ENCODE results near the gene SCN7A. TPM values are rescaled to one million over a fixed set of nuclear protein-coding genes. Genes with fewer than 3 reads are reported as not detected.
"Not testable (repeated sequence)": the region's sequence is repeated elsewhere in the genome, so short reads cannot be mapped to it uniquely, and the experiment has no call there.

SCN7A gene
- total RNA-seq, 1 donor = under 0.01 TPM

DNA sequence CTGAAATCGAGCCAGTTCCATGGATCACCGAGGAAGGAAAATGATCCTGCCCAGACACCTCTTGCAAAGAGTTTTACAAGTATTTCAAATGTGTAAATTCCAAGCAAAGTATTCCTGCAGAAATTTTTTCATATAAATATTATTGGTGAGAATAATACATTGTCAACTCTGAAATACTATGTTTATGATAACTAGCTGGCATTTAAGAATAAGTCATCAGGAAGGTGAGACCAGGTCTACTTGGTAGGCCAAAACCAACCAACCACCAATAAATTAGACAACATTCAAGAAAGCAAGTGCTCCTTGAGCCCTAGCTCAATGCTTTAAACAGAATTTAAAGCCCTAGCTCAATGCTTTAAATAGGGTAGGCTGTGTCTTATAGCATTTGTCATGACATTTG, 21.7 kb downstream of the SCN7A start:
- H3K9me3 ChIP-seq (ENCODE audit: low read depth, low read length) = no peaks in the 10 kb centered on the region
- no peak overlapping the region for H3K4me3 ChIP-seq (ENCODE audit: low read length)
- H3K27me3 ChIP-seq (ENCODE audit: insufficient read depth, low read length) = no peaks in the 10 kb centered on the region
- H3K4me1 ChIP-seq (ENCODE audit: insufficient read depth, low read length) = peaks cover 3% of the 10 kb centered on the region

DNA sequence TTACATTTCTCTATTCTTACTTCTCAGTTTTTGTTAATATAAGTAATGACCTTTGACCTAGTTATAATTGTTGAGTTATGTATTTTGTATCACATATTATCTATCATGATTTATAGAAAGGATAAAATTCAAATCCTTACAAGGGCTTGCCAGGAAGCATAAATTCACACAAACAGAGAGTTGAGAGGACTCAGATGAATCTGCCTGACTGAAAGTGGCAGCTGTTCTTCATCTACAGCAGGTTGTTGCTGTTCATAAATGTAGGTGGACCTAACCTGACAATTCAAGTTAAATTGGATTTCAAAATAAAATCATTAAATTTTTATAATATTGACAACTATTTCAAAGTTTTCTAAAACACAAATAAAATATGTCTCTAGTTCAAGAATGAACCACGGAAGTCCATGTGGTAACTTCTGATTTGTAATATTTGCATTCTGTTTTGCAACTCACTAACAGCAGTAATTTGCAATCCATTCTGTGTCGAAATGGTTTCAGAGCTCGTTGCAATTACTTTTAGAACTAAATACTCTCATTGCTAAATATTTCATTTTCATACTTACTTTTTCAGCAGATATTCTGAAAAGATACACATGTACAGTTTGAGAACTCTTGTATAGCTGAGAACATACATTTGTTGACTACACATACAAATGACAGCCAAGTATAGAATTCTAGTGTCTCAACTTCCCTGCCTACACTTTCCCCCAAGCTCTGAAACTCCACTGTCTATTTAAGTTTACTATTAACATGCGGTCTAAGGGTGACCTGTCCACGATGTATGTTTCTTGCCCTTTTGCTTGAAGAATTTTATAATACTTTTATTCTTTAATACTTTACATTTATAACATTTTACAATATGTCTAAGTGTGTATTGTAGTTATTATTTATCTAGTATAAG, 25.7 kb downstream of the SCN7A start:
- H3K27me3 ChIP-seq (ENCODE audit: insufficient read depth, low read length) = no peaks in the 10 kb centered on the region
- H3K4me1 ChIP-seq (ENCODE audit: insufficient read depth, low read length) = peaks cover 3% of the 10 kb centered on the region
- no peaks in the 10 kb centered on the region for H3K9me3 ChIP-seq (ENCODE audit: low read depth, low read length)
- no peak overlapping the region for H3K4me3 ChIP-seq (ENCODE audit: low read length)

DNA sequence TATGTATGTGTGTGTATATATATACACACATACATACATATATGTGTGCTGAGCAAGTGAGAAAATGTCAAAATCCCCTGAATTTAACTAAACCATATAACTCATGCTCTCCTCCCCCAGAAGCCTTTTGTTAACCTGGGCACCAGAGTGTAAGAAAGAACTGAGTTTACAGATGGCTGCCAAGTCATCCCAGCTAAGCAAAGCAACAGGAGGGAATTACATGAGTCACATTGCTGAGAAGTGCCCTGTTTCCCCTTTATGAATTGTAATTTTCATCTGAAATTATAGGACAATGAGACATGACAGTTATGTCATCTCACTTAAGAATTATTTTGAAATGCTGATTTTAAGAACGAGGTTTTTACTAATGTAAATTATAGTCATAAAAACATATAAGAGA, 29.9 kb downstream of the SCN7A start:
- Histone ChIP-seq H3K9me3 (ENCODE audit: low read depth, low read length) (no peaks in the 10 kb centered on the region), H3K4me1 (ENCODE audit: insufficient read depth, low read length) (no peaks in the 10 kb centered on the region), H3K27me3 (ENCODE audit: insufficient read depth, low read length) (no peaks in the 10 kb centered on the region), H3K4me3 (ENCODE audit: low read length) (no peak overlapping the region)

DNA sequence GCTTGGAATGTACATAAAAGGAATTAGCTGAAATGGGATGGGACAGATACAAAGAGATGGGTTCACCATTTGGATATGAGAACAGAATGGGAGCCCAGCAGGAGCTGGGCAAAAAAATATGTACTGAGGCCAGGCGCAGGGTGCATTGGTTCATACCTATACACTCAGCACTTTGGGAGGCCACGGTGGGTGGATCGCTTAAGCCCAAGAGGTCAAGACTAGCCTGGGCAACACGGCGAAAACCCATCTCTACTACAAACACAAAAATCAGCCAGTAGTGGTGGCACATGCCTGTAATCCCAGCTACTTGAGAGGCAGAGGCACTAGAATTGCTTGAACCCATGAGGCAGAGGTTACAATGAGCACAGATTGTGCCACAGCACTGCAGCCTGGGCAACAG, 30.4 kb downstream of the SCN7A start:
- no peak overlapping the region for H3K4me3 ChIP-seq (ENCODE audit: low read length)
- no peaks in the 10 kb centered on the region for H3K4me1 ChIP-seq (ENCODE audit: insufficient read depth, low read length)
- no peaks in the 10 kb centered on the region for H3K9me3 ChIP-seq (ENCODE audit: low read depth, low read length)
- H3K27me3 ChIP-seq (ENCODE audit: insufficient read depth, low read length) = no peaks in the 10 kb centered on the region

DNA sequence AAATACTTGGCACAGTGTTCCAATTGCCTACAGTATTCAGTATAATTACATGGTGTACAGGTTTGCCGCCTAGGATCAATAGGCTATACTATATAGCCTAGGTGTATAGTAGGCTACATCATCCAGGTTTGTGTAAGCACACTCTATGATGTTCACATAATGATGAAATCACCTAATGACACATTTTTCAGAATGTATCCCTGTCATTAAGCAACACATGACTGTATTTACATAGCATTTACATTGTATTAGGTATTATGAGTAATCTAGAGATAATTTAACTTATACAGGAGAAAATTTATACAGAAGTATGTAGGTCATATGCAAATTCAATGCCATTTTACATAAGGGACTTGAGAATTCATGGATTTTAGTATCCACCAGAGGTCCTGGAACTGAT, 35.4 kb downstream of the SCN7A start:
- H3K27me3 ChIP-seq (ENCODE audit: insufficient read depth, low read length) = no peaks in the 10 kb centered on the region
- H3K4me1 ChIP-seq (ENCODE audit: insufficient read depth, low read length) = no peaks in the 10 kb centered on the region
- H3K4me3 ChIP-seq (ENCODE audit: low read length) = no peak overlapping the region
- H3K9me3 ChIP-seq (ENCODE audit: low read depth, low read length) = no peaks in the 10 kb centered on the region

DNA sequence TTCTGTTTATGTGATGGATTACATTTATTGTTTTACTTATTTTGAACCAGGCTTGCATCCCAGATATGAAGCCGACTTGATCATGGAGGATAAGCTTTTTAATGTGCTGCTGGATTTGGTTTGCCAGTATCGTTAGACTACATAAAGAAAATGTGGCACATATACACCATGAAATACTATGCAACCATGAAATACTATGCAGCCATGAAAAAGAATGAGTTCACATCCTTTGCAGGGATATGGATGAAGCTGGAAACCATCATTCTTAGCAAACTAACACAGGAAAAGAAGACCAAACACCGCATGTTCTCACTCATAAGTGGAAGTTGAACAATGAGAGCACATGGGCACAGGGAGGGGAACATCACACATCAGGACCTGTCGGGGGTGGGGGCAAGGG, 38.2 kb downstream of the SCN7A start:
- H3K27me3 ChIP-seq (ENCODE audit: insufficient read depth, low read length); H3K4me1 ChIP-seq (ENCODE audit: insufficient read depth, low read length); H3K9me3 ChIP-seq (ENCODE audit: low read depth, low read length); H3K4me3 ChIP-seq (ENCODE audit: low read length): not testable (repeated sequence)

DNA sequence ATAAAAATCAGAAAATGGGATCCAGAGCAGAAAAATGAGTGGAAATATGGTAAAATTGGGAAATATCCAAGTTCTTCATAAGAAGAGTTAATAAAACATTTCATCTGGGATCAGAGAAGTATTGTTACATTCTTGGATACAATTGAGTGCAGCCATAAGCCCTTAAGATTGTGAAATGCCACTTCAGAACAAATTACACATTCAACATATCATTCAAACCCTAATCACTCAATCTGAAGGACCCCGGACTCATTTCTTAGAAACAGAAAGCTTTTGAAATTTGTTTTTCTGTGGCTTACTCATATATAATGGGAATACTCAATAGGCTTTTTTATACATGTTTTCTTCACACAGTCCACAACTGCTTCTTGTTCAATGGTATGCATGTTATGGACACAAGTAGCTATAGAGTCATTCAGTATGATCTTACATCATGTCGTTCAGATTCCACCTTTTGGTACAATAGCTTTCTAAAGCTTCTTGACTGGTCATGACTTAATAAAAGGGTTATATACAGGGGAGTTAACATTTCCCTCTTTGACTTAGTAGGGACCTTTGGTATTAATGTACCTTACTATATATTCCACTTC, 39.9 kb downstream of the SCN7A start:
- Histone ChIP-seq H3K4me3 (ENCODE audit: low read length) (no peak overlapping the region), H3K27me3 (ENCODE audit: insufficient read depth, low read length) (no peaks in the 10 kb centered on the region), H3K9me3 (ENCODE audit: low read depth, low read length) (no peaks in the 10 kb centered on the region), H3K4me1 (ENCODE audit: insufficient read depth, low read length) (no peaks in the 10 kb centered on the region)

DNA sequence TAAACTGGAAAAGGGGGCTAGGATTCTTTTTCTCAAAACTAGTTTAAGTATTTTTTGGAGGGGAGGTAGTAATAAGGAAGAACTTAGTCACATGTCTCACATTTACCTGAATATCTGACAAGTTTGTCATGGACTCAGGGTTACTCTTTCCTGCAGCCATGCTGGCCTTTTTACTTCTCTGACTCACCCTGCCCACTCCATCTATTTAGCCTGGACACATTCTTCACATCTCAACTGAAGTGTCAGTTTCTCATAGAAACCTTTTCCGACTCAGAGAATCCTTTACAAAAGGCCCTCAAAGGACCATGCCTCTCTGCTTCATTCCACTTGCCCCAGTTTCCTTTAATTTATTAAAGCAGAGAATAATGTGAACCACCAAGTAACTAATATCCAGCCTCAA, 42.6 kb downstream of the SCN7A start:
- Histone ChIP-seq H3K4me1 (ENCODE audit: insufficient read depth, low read length) (no peaks in the 10 kb centered on the region), H3K9me3 (ENCODE audit: low read depth, low read length) (no peaks in the 10 kb centered on the region), H3K27me3 (ENCODE audit: insufficient read depth, low read length) (no peaks in the 10 kb centered on the region), H3K4me3 (ENCODE audit: low read length) (no peak overlapping the region)

DNA sequence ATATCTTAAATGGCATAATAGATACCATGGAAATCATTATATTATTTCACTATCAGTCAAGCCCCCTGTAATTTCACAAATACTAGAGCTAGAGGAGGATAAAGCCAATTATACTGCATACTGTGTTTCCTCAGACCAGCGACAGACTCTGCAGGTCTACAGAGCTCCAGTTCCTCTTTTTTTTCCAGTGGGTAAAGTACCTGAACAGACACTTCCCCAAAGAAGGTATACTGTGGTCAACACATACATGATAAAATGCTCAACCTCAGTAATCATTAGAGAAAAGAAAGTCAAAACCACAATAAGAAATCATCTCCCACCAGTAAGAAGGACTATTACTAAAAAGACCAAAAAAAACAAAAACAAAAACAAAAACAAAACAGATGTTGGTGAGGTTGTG, 44.6 kb downstream of the SCN7A start:
- H3K9me3 ChIP-seq (ENCODE audit: low read depth, low read length) = no peaks in the 10 kb centered on the region
- H3K4me3 ChIP-seq (ENCODE audit: low read length) = no peak overlapping the region

DNA sequence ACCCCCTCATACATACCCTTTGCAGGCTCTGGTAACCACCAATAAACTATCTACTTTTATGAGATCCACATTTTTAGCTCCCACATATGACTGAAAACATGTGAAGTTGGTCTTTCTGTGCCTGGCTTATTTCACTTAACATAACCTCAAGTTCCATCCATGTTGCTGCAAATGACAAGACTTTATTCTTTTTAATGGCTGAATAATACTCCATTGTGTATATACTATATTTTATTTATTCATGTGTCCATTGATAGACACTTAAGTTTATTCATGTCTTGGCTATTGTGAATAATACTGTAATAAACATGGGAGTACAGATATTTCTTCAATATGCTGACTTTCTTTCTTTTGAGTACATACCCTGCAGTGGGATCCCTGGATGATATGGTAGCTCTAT, 45.9 kb downstream of the SCN7A start:
- Histone ChIP-seq H3K27me3 (ENCODE audit: insufficient read depth, low read length) (no peaks in the 10 kb centered on the region), H3K9me3 (ENCODE audit: low read depth, low read length) (no peaks in the 10 kb centered on the region), H3K4me1 (ENCODE audit: insufficient read depth, low read length) (no peaks in the 10 kb centered on the region), H3K4me3 (ENCODE audit: low read length) (no peak overlapping the region)

More for the DNA sequence above, 44.6 kb downstream of the SCN7A start:
- Histone ChIP-seq H3K27me3 (ENCODE audit: insufficient read depth, low read length) (no peaks in the 10 kb centered on the region), H3K4me1 (ENCODE audit: insufficient read depth, low read length) (no peaks in the 10 kb centered on the region)

DNA sequence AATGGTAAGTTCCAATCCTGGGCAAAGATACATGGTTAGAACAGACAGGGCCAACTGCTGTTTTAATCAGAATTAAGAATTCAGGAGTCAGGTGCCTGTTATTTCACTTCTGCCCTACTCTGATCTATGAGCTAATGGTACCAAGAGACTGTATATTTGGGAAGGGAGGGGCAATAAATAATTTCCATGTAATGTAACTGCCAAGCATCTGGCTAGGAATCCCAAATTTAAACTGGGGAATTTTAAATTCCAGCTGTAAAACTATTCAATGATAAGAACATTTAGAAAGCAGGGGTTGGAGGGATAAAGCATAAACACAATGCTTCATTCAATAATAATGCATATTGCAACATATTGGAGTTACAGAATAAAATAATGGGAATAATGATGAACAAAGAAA, 49.7 kb downstream of the SCN7A start:
- Histone ChIP-seq H3K4me3 (ENCODE audit: low read length) (no peak overlapping the region), H3K4me1 (ENCODE audit: insufficient read depth, low read length) (no peaks in the 10 kb centered on the region), H3K9me3 (ENCODE audit: low read depth, low read length) (no peaks in the 10 kb centered on the region), H3K27me3 (ENCODE audit: insufficient read depth, low read length) (no peaks in the 10 kb centered on the region)

DNA sequence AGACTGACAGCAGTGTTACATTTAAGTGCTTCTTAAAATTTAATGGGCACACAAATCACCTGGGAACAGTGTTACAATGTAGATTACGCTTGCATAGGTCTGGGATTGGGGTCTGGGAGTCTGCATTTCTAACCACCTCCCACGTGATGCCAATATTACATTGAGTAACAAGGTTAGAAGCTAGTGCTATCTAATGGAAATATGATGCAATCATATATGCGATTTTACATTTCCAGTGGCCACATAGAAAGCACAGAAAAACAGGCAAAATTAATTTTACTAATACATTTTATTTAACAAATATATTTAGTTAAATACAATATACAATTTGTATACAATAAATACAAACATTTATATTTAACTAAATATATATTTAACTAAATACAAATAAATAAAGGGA, 53.7 kb downstream of the SCN7A start:
- no peak overlapping the region for H3K4me3 ChIP-seq (ENCODE audit: low read length)
- no peaks in the 10 kb centered on the region for H3K27me3 ChIP-seq (ENCODE audit: insufficient read depth, low read length)
- H3K4me1 ChIP-seq (ENCODE audit: insufficient read depth, low read length) = no peaks in the 10 kb centered on the region
- H3K9me3 ChIP-seq (ENCODE audit: low read depth, low read length) = no peaks in the 10 kb centered on the region

DNA sequence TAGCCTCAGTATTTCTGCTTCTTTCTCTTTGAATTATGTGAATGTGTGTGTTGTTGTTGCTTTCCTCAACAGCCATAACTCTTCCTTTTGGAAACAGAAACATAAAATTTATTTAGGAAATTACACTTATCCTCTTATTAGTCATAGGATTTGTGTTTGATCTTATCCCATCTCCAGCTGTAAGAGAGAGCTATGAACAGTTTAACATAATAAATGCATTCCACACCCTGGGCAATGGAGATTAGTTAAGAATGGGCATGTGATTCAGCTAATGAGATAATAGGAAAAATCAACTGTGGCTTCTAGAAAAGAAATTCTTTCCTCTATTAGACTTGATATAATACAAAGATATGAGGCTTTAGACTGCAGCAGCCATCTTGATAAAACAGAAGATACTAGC, 55.0 kb downstream of the SCN7A start:
- Histone ChIP-seq H3K9me3 (ENCODE audit: low read depth, low read length) (no peaks in the 10 kb centered on the region), H3K4me3 (ENCODE audit: low read length) (no peak overlapping the region), H3K27me3 (ENCODE audit: insufficient read depth, low read length) (no peaks in the 10 kb centered on the region), H3K4me1 (ENCODE audit: insufficient read depth, low read length) (no peaks in the 10 kb centered on the region)

DNA sequence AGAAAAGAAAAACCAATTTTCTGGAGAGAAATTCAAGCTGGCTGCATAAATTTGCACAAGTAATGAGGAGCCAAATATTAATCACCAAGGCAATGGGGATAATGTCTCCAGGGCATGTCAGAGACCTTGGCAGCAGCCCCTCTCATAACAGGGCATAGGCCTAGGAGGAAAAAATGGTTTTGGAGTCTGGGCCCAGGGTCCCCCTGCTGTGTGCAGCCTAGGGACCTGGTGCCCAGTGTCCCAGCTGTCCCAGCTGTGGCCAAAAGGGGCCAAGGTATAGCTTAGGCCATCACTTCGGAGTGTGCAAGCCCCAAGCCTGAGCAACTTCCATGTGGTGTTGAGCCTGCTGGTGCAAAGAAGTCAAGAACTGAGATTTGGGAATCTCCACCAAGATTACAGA, 57.1 kb downstream of the SCN7A start:
- no peaks in the 10 kb centered on the region for H3K4me1 ChIP-seq (ENCODE audit: insufficient read depth, low read length)
- no peaks in the 10 kb centered on the region for H3K27me3 ChIP-seq (ENCODE audit: insufficient read depth, low read length)
- no peaks in the 10 kb centered on the region for H3K9me3 ChIP-seq (ENCODE audit: low read depth, low read length)
- H3K4me3 ChIP-seq (ENCODE audit: low read length) = no peak overlapping the region

DNA sequence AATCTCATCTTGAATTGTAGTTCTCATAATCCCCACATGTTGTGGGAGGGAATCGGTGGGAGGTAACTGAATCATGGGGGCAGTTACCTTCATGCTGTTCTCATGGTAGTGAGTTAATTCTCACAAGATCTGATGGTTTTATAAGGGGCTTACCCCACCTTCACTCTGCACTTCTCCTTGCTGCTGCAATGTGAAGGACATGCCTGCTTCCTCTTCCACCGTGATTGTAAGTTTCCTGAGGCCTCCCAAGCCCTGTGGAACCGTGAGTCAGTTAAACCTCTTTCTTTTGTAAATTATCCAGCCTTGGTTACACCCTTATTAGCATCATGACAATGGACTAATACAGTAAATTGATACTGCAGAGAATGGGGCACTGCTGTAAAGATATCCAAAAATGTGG, 57.9 kb downstream of the SCN7A start:
- Histone ChIP-seq H3K4me1 (ENCODE audit: insufficient read depth, low read length) (no peaks in the 10 kb centered on the region), H3K4me3 (ENCODE audit: low read length) (no peak overlapping the region), H3K27me3 (ENCODE audit: insufficient read depth, low read length) (no peaks in the 10 kb centered on the region), H3K9me3 (ENCODE audit: low read depth, low read length) (no peaks in the 10 kb centered on the region)

DNA sequence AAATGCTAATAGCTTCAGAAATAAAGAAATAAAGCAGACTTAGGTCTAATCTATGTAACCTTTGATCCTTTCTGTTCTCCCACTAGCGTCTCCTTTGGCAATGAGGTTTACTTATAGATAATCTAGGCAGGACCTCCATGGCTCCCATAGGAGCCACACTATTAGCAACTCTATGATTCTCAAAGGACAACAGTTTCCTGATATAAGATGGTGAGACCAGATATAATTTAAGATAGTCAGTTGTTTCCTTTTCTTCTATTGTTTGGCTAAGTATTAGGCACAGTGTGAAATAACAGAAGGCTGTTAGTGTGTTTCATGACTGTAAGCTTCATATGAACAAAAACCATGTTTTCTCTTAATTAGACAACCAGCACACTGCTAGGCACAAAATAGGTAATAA, 59.6 kb downstream of the SCN7A start:
- Histone ChIP-seq H3K9me3 (ENCODE audit: low read depth, low read length) (no peaks in the 10 kb centered on the region), H3K27me3 (ENCODE audit: insufficient read depth, low read length) (no peaks in the 10 kb centered on the region), H3K4me3 (ENCODE audit: low read length) (no peak overlapping the region)

More for the DNA sequence above, 59.6 kb downstream of the SCN7A start:
- no peaks in the 10 kb centered on the region for H3K4me1 ChIP-seq (ENCODE audit: insufficient read depth, low read length)
